Measurements from ENCODE around the gene PLCB2. TPM values are rescaled to one million over a fixed set of nuclear protein-coding genes. Genes with fewer than 3 reads are reported as not detected.

The PLCB2 gene
- total and polyA plus RNA-seq, 5 experiments from 2014 or later = 14.5 to 166 (median 23.0) TPM

DNA sequence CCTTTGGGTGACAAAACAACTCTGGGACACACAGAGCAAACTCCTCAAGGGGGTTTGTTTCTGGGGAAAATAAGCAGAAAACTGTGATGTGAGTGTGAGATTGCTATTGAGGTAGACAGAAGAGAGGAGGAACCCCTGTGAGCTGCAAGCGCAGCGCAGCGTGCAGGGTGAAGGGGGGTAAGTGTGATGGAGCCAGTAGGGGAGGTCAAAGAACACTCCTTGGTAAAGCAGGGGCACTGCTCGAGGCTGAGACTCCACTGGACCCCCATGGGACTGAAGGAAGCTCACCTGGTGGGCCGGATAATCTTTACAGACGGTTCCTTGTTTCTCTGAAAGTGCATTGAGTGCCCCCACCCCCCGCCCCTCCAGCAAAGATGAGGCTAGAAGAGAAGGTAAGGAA lies 23.3 kb upstream of the PLCB2 start:
- DNase-seq (no peak), ATAC-seq (no peak)
- no peaks in the 10 kb centered on the region for H3K27me3 Mint-ChIP-seq
- peak overlapping the region in 1 of 10 donors; percentile 27 for H3K27ac Mint-ChIP-seq
- H3K36me3 Mint-ChIP-seq = no peaks in the 10 kb centered on the region
- H3K4me1 Mint-ChIP-seq = peaks cover 13 to 50% (median 29%) of the 10 kb centered on the region in 4 donors
- H3K4me3 Mint-ChIP-seq = no peak overlapping the region
- H3K9me3 Mint-ChIP-seq = no peaks in the 10 kb centered on the region
- POLR2A ChIA-PET = interaction anchor here (1.5 kb wide), 1 partner anchor 8 kb away, joined by 7 read pairs; the partner anchor contains the start of gene INAFM2

- POLR2A ChIA-PET = interaction anchor here (1.0 kb wide), 1 partner anchor 74 kb away, joined by 3 read pairs; no protein-coding TSS in a partner anchor
- H3K4me1 Mint-ChIP-seq = peaks cover 13 to 56% (median 31%) of the 10 kb centered on the region in 4 donors
These were observed 22.7 kb upstream of the PLCB2 start for GRCh38 chr15:40330368-40330836.

GRCh38 chr15:40329804-40330203 lies 22.1 kb upstream of the PLCB2 start:
- Mint-ChIP-seq H3K4me1 (peaks cover 15 to 59% (median 34%) of the 10 kb centered on the region in 4 donors), H3K9me3 (no peaks in the 10 kb centered on the region), H3K27me3 (no peaks in the 10 kb centered on the region), H3K27ac (no peak overlapping the region), H3K4me3 (no peak overlapping the region), H3K36me3 (no peaks in the 10 kb centered on the region)
- ATAC-seq = no peak
- DNase-seq = no peak
- POLR2A ChIA-PET = interaction anchor here (1.0 kb wide), 1 partner anchor 75 kb away, joined by 3 read pairs; no protein-coding TSS in a partner anchor

More at GRCh38 chr15:40330368-40330836, 22.7 kb upstream of the PLCB2 start:
- no peak for DNase-seq
- Mint-ChIP-seq H3K27me3 (no peaks in the 10 kb centered on the region), H3K36me3 (no peaks in the 10 kb centered on the region), H3K4me3 (no peak overlapping the region), H3K27ac (no peak overlapping the region), H3K9me3 (no peaks in the 10 kb centered on the region)
- ATAC-seq = no peak

DNA sequence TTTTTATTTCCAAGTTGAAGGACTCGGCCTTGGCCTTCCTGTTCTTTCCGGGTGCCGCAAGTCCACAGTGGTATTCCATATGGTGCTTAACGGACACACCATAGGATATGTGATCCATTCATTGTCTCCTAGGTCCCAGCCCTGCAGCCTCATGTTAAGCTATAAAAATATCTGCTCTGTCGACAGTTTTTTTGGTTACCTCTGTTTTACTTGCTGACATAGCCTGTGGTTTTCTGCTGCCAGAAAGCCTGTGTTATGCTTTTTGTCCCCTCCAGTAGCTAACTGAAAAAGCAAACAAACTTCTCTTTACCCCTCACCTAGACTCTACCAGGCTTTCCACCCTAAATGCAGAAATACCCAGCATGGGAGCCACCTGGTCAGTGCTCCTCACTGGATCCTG lies 21.0 kb upstream of the PLCB2 start:
- H3K27ac Mint-ChIP-seq = peak overlapping the region in 1 of 10 donors; percentile 4
- H3K27me3 Mint-ChIP-seq = no peaks in the 10 kb centered on the region
- H3K4me3 Mint-ChIP-seq = no peak overlapping the region
- POLR2A ChIA-PET = interaction anchor here (0.6 kb wide), 1 partner anchor 207 kb away, joined by 4 read pairs; no protein-coding TSS in a partner anchor
- ATAC-seq = no peak
- H3K9me3 Mint-ChIP-seq = no peaks in the 10 kb centered on the region
- DNase-seq = no peak
- H3K36me3 Mint-ChIP-seq = no peaks in the 10 kb centered on the region
- H3K4me1 Mint-ChIP-seq = peaks cover 9 to 50% (median 26%) of the 10 kb centered on the region in 4 donors

DNA sequence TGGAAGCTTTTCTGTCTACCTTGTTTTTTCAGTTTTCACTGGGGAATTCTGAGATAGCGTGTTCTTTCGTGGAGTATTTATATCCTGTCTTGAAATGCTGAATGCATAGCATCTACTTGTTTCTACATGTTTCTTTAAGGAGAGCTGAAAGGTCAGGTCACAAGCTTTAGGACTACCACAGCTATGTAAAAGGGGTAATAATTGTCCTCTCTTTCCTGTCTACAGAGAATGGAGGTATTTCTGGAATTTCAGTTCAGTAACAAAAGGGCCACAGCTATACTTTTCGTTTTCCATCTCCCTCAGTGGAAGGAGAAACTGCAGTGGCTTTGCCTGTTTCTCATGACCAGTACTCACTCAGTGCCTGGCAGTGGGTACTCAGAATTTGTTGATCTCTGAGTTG lies 20.4 kb upstream of the PLCB2 start:
- Mint-ChIP-seq H3K36me3 (no peaks in the 10 kb centered on the region), H3K4me3 (no peak overlapping the region), H3K9me3 (no peaks in the 10 kb centered on the region), H3K27me3 (no peaks in the 10 kb centered on the region), H3K4me1 (peaks cover 7 to 48% (median 24%) of the 10 kb centered on the region in 4 donors), H3K27ac (peak overlapping the region in 1 of 10 donors; percentile 9)
- DNase-seq = no peak
- no peak for ATAC-seq
- POLR2A ChIA-PET = no interaction called here

DNA sequence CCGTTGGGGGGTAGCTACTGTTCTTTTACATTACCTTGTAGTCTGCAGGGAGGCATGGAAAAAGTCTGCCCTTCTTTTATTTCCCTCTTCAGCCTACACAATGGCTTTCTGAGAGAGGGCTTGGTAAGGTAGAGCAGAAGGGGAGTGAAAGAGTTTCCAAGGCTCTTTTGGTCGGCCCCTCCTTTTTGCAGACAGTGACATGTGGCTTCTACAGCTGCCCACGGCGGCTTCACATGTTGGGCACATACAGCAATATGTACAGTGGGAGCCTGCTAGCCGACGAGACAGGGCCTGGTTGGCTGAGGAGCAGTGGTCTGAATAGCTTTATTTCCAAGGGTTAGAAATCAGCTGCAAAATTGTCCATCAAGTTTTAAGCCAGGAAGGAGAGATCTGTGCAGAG lies 19.7 kb upstream of the PLCB2 start:
- Mint-ChIP-seq H3K9me3 (no peaks in the 10 kb centered on the region), H3K4me3 (no peak overlapping the region), H3K27me3 (no peaks in the 10 kb centered on the region), H3K27ac (no peak overlapping the region), H3K4me1 (peaks cover 9 to 44% (median 25%) of the 10 kb centered on the region in 4 donors), H3K36me3 (no peaks in the 10 kb centered on the region)
- ATAC-seq (no peak), DNase-seq (no peak)
- POLR2A ChIA-PET = interaction anchor here (0.6 kb wide), 1 partner anchor 116 kb away, joined by 3 read pairs; no protein-coding TSS in a partner anchor

GRCh38 chr15:40325700-40326099 lies 18.0 kb upstream of the PLCB2 start:
- ATAC-seq (no peak), DNase-seq (no peak)
- POLR2A ChIA-PET = interaction anchor here (0.5 to 8.3 kb wide), 4 partner anchors 8 to 280 kb away, joined by 3 to 104 read pairs (median 5); partner anchors contain the start of gene PLCB2
- H3K36me3 Mint-ChIP-seq = no peaks in the 10 kb centered on the region
- H3K4me1 Mint-ChIP-seq = peaks cover 18 to 50% (median 39%) of the 10 kb centered on the region in 4 donors
- no peaks in the 10 kb centered on the region for H3K9me3 Mint-ChIP-seq
- no peaks in the 10 kb centered on the region for H3K27me3 Mint-ChIP-seq
- no peak overlapping the region for H3K27ac Mint-ChIP-seq
- peak overlapping the region in 6 of 10 donors; percentile 5 to 92 (median 59) for H3K4me3 Mint-ChIP-seq

DNA sequence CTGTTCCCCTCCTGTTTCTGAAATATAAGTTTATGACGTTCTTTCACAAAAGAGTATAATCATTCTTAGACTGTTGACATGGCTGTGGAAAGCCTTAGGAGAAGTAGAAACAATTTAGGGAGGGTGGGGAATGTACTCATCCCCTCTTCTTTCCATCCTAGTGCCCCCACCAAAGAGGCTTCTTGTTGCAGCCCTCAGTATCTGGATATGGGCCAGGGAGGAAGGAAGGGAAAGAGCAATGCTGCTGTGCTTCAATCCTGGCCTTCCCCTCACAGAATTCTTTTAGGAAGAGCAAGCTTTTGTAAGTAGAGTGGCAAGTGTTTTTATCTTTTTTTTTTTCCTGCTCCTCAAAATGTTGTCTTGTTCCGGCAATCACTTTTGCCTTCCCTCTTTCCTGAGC lies 17.5 kb upstream of the PLCB2 start:
- Mint-ChIP-seq H3K27ac (peak overlapping the region in 2 of 10 donors; percentile 10 to 88), H3K4me1 (peaks cover 20 to 50% (median 39%) of the 10 kb centered on the region in 4 donors), H3K36me3 (no peaks in the 10 kb centered on the region), H3K27me3 (peaks cover 0 to 1% (median 0%) of the 10 kb centered on the region in 5 donors), H3K9me3 (no peaks in the 10 kb centered on the region), H3K4me3 (peak overlapping the region; percentile 67 to 92 (median 82))
- ATAC-seq = no peak
- POLR2A ChIA-PET = interaction anchor here (0.5 to 8.3 kb wide), 5 partner anchors 9 to 280 kb away, joined by 3 to 104 read pairs (median 4); partner anchors contain the start of genes DISP2 and PLCB2
- no peak for DNase-seq

- Mint-ChIP-seq H3K27ac (peak overlapping the region in 5 of 10 donors; percentile 10 to 88 (median 68)), H3K9me3 (no peaks in the 10 kb centered on the region), H3K4me1 (peaks cover 20 to 51% (median 39%) of the 10 kb centered on the region in 4 donors), H3K36me3 (no peaks in the 10 kb centered on the region), H3K4me3 (peak overlapping the region; percentile 67 to 92 (median 82)), H3K27me3 (peaks cover 0 to 6% (median 0%) of the 10 kb centered on the region in 5 donors)
- ATAC-seq (peak; percentile 9 to 32), DNase-seq (peak in 6 of 10 donors; percentile 28 to 45 (median 39))
- POLR2A ChIA-PET = interaction anchor here (0.6 to 8.3 kb wide), 6 partner anchors 9 to 33 kb away, joined by 3 to 104 read pairs (median 5); partner anchors contain the start of genes DISP2 and PLCB2
These were observed 16.5 kb upstream of the PLCB2 start for GRCh38 chr15:40323953-40324937.

DNA sequence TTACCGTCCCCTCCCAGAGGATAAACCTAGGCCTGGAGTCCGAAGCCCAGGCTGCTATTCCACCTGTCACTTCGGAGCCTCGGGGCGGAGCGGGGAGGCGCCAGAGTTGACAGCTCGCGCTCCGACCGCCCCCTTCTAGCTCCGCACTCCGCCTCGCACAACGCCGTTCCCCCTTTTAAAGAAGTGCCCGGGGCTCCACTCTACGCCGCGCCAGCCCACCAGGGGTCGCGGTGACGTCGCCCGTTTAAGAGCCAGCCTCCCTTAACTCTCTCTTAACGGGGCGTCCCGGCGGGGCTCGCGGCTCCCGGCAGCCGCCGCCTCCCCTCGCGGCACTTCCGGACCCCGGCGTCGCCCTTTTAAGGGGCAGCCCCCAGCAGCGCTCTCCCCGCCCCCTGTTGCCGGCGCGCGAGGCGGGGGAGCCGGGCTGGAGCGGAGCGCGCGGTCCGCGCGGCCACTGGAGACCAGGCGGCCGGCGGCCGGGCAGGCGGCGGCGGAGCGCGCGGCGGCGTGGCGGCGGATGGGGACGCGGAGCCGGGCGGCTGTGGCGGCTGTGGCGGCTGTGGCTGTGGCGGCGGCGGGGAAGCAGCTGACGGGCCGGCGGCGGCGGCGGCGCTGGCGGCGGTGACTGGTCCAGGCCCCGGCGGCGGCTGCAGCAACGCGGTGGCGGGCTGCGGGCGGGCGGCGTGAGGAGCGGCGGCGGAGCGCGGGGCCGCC lies 15.7 kb upstream of the PLCB2 start, which contains the start of gene INAFM2:
Gene INAFM2, plus strand, starts transcription at position 454 of the 714 bp plus-strand sequence. CDS start 364 bp downstream, outside the sequence.
- H3K27ac Mint-ChIP-seq = peak within 1 kb of the TSS in 9 of 10 donors; percentile 28 to 85 (median 64)

DNA sequence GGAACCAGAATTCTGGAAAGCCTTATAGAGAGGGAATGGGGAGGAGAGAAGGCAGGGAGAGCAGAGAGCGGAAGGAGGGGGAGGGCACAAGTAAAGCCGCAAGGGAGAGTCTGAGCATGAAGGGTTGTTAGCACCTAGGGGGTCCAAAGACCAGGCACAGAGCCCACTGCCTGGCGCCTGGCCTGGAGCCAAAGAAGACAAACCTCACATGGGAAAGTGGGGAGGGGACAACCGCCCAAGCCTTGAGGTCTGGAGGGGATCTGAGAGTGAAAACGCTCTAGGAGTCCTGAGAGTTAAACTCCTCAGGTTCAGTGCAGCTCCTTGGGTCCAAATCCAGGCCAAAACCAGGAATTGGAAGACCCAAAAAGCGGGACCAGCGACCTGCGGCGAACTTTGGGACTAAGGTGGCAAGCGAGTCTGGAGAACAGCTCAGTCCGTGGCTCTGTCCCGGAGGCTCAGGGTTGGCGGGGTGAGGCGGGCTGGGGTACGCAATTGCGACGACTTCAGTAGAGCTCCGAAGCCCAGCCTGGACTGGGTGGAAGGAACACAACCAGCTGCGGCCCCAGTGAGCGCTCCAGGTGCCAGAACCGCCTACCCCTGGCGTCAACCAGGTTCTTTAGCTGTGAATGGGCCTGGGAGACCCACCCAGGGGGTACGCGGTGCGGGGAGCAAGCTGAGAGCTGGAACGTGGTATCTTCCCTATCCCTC lies 14.9 kb upstream of the PLCB2 start:
- Mint-ChIP-seq H3K9me3 (no peaks in the 10 kb centered on the region), H3K4me3 (peak overlapping the region; percentile 67 to 87 (median 82)), H3K27me3 (peaks cover 0 to 6% (median 0%) of the 10 kb centered on the region in 5 donors), H3K36me3 (no peaks in the 10 kb centered on the region), H3K4me1 (peaks cover 19 to 43% (median 36%) of the 10 kb centered on the region in 4 donors), H3K27ac (peak overlapping the region in 8 of 10 donors; percentile 28 to 82 (median 63))
- ATAC-seq (no peak), DNase-seq (no peak)
- POLR2A ChIA-PET = interaction anchor here (0.6 to 8.3 kb wide), 11 partner anchors 9 to 135 kb away, joined by 3 to 104 read pairs (median 4); partner anchors contain the start of genes BAHD1, IVD, KNSTRN and PLCB2

More for the DNA sequence above, 15.7 kb upstream of the PLCB2 start, which contains the start of gene INAFM2:
- peak; percentile 85 to 94 (median 91) for DNase-seq
- peak; percentile 91 to 94 for ATAC-seq
- Mint-ChIP-seq H3K36me3 (no peaks in the 10 kb centered on the region), H3K9me3 (no peaks in the 10 kb centered on the region), H3K27me3 (peaks cover 0 to 6% (median 0%) of the 10 kb centered on the region in 5 donors), H3K4me1 (peaks cover 19 to 46% (median 36%) of the 10 kb centered on the region in 4 donors), H3K4me3 (peak within 1 kb of the TSS; percentile 71 to 92 (median 82))
- POLR2A ChIA-PET = interaction anchor here (0.6 to 8.3 kb wide), 11 partner anchors 9 to 135 kb away, joined by 3 to 104 read pairs (median 4); partner anchors contain the start of genes BAHD1, IVD, KNSTRN and PLCB2

All from naive thymus-derived CD8-positive, alpha-beta T cell (primary cell).